Gastroesophageal sphincter (tissue), 3 donors: ENCODE measurements around the gene UNC5A.

Experiments used
- POLR2AphosphoS5 ChIP-seq: sonication (generic); formaldehyde crosslinking; IDR thresholded peaks from one replicate; pipeline ENCODE4 v1.6.1; 2017; ENCODE audit warnings: antibody characterized with exemption
- TF ChIP-seq, protein P1 (sequence below), 4 experiments: fragments of 200-600 bp in 2 of 4; fragments of 450-650 bp in 2 of 4; sonication (generic) in 1 of 4; IDR thresholded peaks; one replicate each; pipeline ENCODE4 v1.5.1; 2017 to 2019; ENCODE audit warnings: antibody characterized with exemption in 4 of 4, mild to moderate bottlenecking in 2 of 4, moderate library complexity in 2 of 4

DNA sequence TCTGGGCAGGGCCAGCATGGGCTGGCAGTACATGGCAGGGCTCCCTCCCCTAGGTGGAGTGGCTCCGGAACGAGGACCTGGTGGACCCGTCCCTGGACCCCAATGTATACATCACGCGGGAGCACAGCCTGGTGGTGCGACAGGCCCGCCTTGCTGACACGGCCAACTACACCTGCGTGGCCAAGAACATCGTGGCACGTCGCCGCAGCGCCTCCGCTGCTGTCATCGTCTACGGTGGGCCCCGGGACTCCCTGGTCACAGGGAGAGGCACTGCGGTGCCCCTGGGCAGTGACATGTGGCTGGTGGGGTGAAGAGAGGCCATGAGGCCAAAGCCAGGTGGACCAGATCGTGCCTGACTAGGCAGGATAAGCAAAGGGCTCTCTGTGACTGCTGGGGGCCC lies 58.4 kb downstream of the UNC5A start:
- TF ChIP-seq, protein P1, sequence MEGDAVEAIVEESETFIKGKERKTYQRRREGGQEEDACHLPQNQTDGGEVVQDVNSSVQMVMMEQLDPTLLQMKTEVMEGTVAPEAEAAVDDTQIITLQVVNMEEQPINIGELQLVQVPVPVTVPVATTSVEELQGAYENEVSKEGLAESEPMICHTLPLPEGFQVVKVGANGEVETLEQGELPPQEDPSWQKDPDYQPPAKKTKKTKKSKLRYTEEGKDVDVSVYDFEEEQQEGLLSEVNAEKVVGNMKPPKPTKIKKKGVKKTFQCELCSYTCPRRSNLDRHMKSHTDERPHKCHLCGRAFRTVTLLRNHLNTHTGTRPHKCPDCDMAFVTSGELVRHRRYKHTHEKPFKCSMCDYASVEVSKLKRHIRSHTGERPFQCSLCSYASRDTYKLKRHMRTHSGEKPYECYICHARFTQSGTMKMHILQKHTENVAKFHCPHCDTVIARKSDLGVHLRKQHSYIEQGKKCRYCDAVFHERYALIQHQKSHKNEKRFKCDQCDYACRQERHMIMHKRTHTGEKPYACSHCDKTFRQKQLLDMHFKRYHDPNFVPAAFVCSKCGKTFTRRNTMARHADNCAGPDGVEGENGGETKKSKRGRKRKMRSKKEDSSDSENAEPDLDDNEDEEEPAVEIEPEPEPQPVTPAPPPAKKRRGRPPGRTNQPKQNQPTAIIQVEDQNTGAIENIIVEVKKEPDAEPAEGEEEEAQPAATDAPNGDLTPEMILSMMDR (IDR thresholded peaks at IDR 0.05): no peak
- no peak for TF ChIP-seq POLR2AphosphoS5
